Type B pancreatic cell (in vitro differentiated cells): ENCODE measurements around the gene CBR4. TPM values are rescaled to one million over a fixed set of nuclear protein-coding genes. Genes with fewer than 3 reads are reported as not detected.

Experiments
- DNase-seq: peaks from one replicate; pipeline ENCODE4 v3.0.0; 2021; ENCODE audit warnings: mixed read lengths; ENCODE audit not compliant: unreplicated experiment; ENCODE audit errors: extremely low spot score
- H3K27ac Mint-ChIP-seq: 2 replicates; pipeline ENCODE4 v1.8.0; 2021; ENCODE audit warnings: mild to moderate bottlenecking, mixed read lengths
- H3K27me3 Mint-ChIP-seq: 2 replicates; pipeline ENCODE4 v1.8.0; 2021; ENCODE audit warnings: mixed read lengths
- H3K36me3 Mint-ChIP-seq: 2 replicates; pipeline ENCODE4 v1.8.0; 2021; ENCODE audit warnings: mixed read lengths
- H3K4me1 Mint-ChIP-seq: one replicate; pipeline ENCODE4 v1.8.0; 2021; ENCODE audit warnings: mixed read lengths; ENCODE audit not compliant: unreplicated experiment
- H3K4me3 Mint-ChIP-seq: 2 replicates; pipeline ENCODE4 v1.8.0; 2021; ENCODE audit warnings: mild to moderate bottlenecking, mixed read lengths
- H3K9me3 Mint-ChIP-seq: 2 replicates; pipeline ENCODE4 v1.8.0; 2021; ENCODE audit warnings: mixed read lengths
- total RNA-seq: library from RNA; stranded (reverse); gene quantifications from 2 replicates; pipeline ENCODE4 v1.2.1, GENCODE V29; 2021; ENCODE audit warnings: low replicate concordance
- TF ChIP-seq, protein P1 (sequence below): fragments of 200-600 bp; sonication (generic); conservative IDR thresholded peaks from 2 replicates; pipeline ENCODE4 v1.5.0; 2021; ENCODE audit warnings: antibody characterized with exemption, mild to moderate bottlenecking

Gene CBR4
- total RNA-seq, 1 donor from 2014 or later = 42.6 TPM

DNA sequence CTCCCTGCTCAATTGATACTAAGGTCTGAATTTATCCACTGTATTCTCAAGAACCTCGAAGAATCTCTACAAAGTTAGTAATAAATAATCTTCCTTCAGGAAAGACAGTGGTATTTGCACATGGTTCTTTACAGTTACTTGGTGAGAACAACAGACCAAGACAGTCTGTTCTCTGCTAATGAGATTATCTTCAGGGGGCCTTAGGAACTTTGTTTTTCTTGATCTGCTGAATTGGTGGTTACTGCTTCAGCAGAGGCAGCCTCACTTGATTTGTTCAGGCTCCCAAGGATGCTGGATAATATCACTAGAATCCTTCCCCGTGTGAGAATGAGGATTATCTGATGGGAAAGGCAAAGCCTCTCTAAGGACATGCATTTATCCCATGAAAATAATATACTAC lies 64.8 kb downstream of the CBR4 start:
- no peaks in the 10 kb centered on the region for H3K27me3 Mint-ChIP-seq
- H3K4me1 Mint-ChIP-seq = no peaks in the 10 kb centered on the region
- peaks cover 20% of the 10 kb centered on the region for H3K36me3 Mint-ChIP-seq
- TF ChIP-seq, protein P1, sequence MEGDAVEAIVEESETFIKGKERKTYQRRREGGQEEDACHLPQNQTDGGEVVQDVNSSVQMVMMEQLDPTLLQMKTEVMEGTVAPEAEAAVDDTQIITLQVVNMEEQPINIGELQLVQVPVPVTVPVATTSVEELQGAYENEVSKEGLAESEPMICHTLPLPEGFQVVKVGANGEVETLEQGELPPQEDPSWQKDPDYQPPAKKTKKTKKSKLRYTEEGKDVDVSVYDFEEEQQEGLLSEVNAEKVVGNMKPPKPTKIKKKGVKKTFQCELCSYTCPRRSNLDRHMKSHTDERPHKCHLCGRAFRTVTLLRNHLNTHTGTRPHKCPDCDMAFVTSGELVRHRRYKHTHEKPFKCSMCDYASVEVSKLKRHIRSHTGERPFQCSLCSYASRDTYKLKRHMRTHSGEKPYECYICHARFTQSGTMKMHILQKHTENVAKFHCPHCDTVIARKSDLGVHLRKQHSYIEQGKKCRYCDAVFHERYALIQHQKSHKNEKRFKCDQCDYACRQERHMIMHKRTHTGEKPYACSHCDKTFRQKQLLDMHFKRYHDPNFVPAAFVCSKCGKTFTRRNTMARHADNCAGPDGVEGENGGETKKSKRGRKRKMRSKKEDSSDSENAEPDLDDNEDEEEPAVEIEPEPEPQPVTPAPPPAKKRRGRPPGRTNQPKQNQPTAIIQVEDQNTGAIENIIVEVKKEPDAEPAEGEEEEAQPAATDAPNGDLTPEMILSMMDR = no peak
- H3K4me3 Mint-ChIP-seq = no peak overlapping the region
- H3K9me3 Mint-ChIP-seq = peaks cover 1% of the 10 kb centered on the region
- no peak for DNase-seq
- H3K27ac Mint-ChIP-seq = no peak overlapping the region

DNA sequence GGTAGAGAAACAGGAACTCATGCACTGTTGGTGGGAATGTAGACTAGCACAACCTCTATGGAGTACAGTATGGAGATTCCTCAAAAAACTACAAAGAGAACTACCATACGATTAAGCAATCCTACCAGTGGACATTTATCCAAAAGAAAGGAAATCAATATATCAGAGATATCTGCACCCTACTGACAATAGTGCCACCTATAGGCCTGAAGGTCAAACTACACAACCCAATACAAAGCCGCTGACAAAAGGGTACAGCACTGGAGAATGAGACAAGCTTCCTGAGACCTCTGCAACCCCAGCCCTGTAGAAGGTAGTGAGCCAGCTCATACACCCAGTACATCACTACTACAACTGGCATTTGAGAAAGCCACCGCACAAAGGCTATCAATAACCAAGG lies 67.1 kb downstream of the CBR4 start:
- DNase-seq = no peak
- Mint-ChIP-seq H3K36me3 (peaks cover 36% of the 10 kb centered on the region), H3K4me3 (no peak overlapping the region), H3K27ac (no peak overlapping the region), H3K4me1 (no peaks in the 10 kb centered on the region), H3K27me3 (no peaks in the 10 kb centered on the region), H3K9me3 (peaks cover 15% of the 10 kb centered on the region)
- TF ChIP-seq, protein P1 = peak; percentile 67
